SK-N-MC (cell line): ENCODE data around the gene ACER2.

ENCODE experiments used
- EZH2 ChIP-seq: fragments of 200-600 bp; sonication (generic); IDR thresholded peaks from one replicate; pipeline ENCODE4 v1.6.1; 2017; ENCODE audit warnings: antibody characterized with exemption
- FOXP2 ChIP-seq: optimal IDR thresholded peaks from 2 replicates; pipeline ENCODE3; 2011; ENCODE audit warnings: mild to moderate bottlenecking, moderate library complexity; ENCODE audit not compliant: insufficient read depth; ENCODE audit errors: extremely low read length, control extremely low read depth
- POLR2AphosphoS5 ChIP-seq: IDR thresholded peaks from 2 replicates; pipeline ENCODE4 v1.6.1; 2012; ENCODE audit warnings: mild to moderate bottlenecking, low read depth, low read length, borderline replicate concordance

GRCh38 chr9:19411316-19411715, 2.5 kb downstream of the ACER2 start:
- TF ChIP-seq POLR2AphosphoS5 (no peak), EZH2 (no peak), FOXP2 (no peak)
